Stimulated activated CD4-positive, alpha-beta T cell treated with anti-CD3 and anti-CD28 coated beads, TNF-alpha, amount 100 ng/mL, for 4 hours (primary cell): Measurements from ENCODE around the gene ROR1.
"Not testable (repeated sequence)": the region's sequence is repeated elsewhere in the genome, so short reads cannot be mapped to it uniquely, and the experiment has no call there.

Experiments
- DNase-seq, 3 experiments: peaks; one replicate each; pipeline ENCODE4 v3.0.0-alpha.2; 2020; ENCODE audit warnings: low read depth in 3 of 3

Gene ROR1

GRCh38 chr1:63758791-63759190 is 15.0 kb upstream of the ROR1 start:
- no peak for DNase-seq

- no peak for DNase-seq
Observed at GRCh38 chr1:63759778-63760177, 14.0 kb upstream of the ROR1 start.

- DNase-seq: no peak
Observed at GRCh38 chr1:63770381-63770780, 3.4 kb upstream of the ROR1 start.

GRCh38 chr1:63772201-63772600 is 1.6 kb upstream of the ROR1 start:
- no peak for DNase-seq

- no peak for DNase-seq
Observed at GRCh38 chr1:63772876-63773275, 941 bp upstream of the ROR1 start.

GRCh38 chr1:63773496-63773814 is 362 bp upstream of the ROR1 start:
- no peak for DNase-seq

GRCh38 chr1:63774617-63775417 is 1.0 kb downstream of the ROR1 start:
- DNase-seq: no peak

- no peak for DNase-seq
Observed at GRCh38 chr1:63775418-63776127, 1.8 kb downstream of the ROR1 start.

GRCh38 chr1:63777286-63777685 is 3.5 kb downstream of the ROR1 start:
- no peak for DNase-seq

GRCh38 chr1:63777965-63778880 is 4.4 kb downstream of the ROR1 start:
- DNase-seq: no peak

- DNase-seq: no peak
Observed at GRCh38 chr1:63779338-63780211, 5.8 kb downstream of the ROR1 start.

GRCh38 chr1:63780565-63780964 is 6.7 kb downstream of the ROR1 start:
- DNase-seq: no peak

- DNase-seq: no peak
Observed at GRCh38 chr1:63782982-63783381, 9.2 kb downstream of the ROR1 start.

GRCh38 chr1:63784083-63784482 is 10.3 kb downstream of the ROR1 start:
- DNase-seq: no peak

- DNase-seq: no peak
Observed at GRCh38 chr1:63784489-63785390, 10.9 kb downstream of the ROR1 start.

GRCh38 chr1:63787270-63787669 is 13.5 kb downstream of the ROR1 start:
- DNase-seq: not testable (repeated sequence)

GRCh38 chr1:63787875-63788274 is 14.1 kb downstream of the ROR1 start:
- DNase-seq: no peak

- no peak for DNase-seq
Observed at GRCh38 chr1:63789856-63790605, 16.2 kb downstream of the ROR1 start.

- DNase-seq: no peak
Observed at GRCh38 chr1:63790989-63791388, 17.2 kb downstream of the ROR1 start.

GRCh38 chr1:63792152-63792551 is 18.3 kb downstream of the ROR1 start:
- DNase-seq: no peak
